A204.1 (cell line): ENCODE results near the gene ATOH8.

Source experiments
- FAIRE-seq: peaks from 2 replicates; lab custom pipeline; 2012; peaks lifted over from hg19 to GRCh38; lab: Jason Lieb, UNC

ATOH8 gene

GRCh38 chr2:85736456-85737355 lies 17.1 kb upstream of the ATOH8 start:
- no peak for FAIRE-seq

GRCh38 chr2:85737481-85737880 lies 16.3 kb upstream of the ATOH8 start:
- FAIRE-seq = no peak

- no peak for FAIRE-seq
These were observed 15.8 kb upstream of the ATOH8 start for GRCh38 chr2:85737961-85738360.

- no peak for FAIRE-seq
These were observed 13.6 kb upstream of the ATOH8 start for GRCh38 chr2:85740193-85740592.

GRCh38 chr2:85741211-85741832 lies 12.5 kb upstream of the ATOH8 start:
- FAIRE-seq = no peak

GRCh38 chr2:85741833-85742455 lies 11.8 kb upstream of the ATOH8 start:
- FAIRE-seq = no peak

- FAIRE-seq = no peak
These were observed 10.3 kb upstream of the ATOH8 start for GRCh38 chr2:85743304-85743978.

GRCh38 chr2:85744055-85744454 lies 9.7 kb upstream of the ATOH8 start:
- FAIRE-seq = no peak

- FAIRE-seq = no peak
These were observed 8.8 kb upstream of the ATOH8 start for GRCh38 chr2:85744741-85745601.

- no peak for FAIRE-seq
These were observed 8.2 kb upstream of the ATOH8 start for GRCh38 chr2:85745619-85746018.

- FAIRE-seq = no peak
These were observed 7.3 kb upstream of the ATOH8 start for GRCh38 chr2:85746321-85747004.

GRCh38 chr2:85747441-85747840 lies 6.3 kb upstream of the ATOH8 start:
- no peak for FAIRE-seq

GRCh38 chr2:85748039-85748734 lies 5.6 kb upstream of the ATOH8 start:
- no peak for FAIRE-seq

- FAIRE-seq = no peak
These were observed 4.6 kb upstream of the ATOH8 start for GRCh38 chr2:85748985-85749875.

GRCh38 chr2:85750587-85751575 lies 2.9 kb upstream of the ATOH8 start:
- no peak for FAIRE-seq

GRCh38 chr2:85751627-85752026 lies 2.2 kb upstream of the ATOH8 start:
- no peak for FAIRE-seq

GRCh38 chr2:85753035-85753524 lies 711 bp upstream of the ATOH8 start:
- FAIRE-seq = no peak
